ENCODE measurements around the gene MAGI3. TPM values are rescaled to one million over a fixed set of nuclear protein-coding genes. Genes with fewer than 3 reads are reported as not detected.
"Not testable (repeated sequence)": the region's sequence is repeated elsewhere in the genome, so short reads cannot be mapped to it uniquely, and the experiment has no call there.

Gene MAGI3
- polyA plus RNA-seq, 2 of the 4 experiments (the other 2 are of a cell fraction): 3.8 to 7.9 TPM

GRCh38 chr1:113479713-113480676 lies 89.7 kb downstream of the MAGI3 start (continued):
- no peak for TF ChIP-seq ZFP36 (IDR thresholded peaks at IDR 0.05; ENCODE audit: borderline replicate concordance, partially characterized antibody)
- TF ChIP-seq MAFK (IDR thresholded peaks at IDR 0.05; ENCODE audit: partially characterized antibody): no peak
- TF ChIP-seq NPAS2 (CRISPR knock-in tag; IDR thresholded peaks at IDR 0.05; ENCODE audit: borderline replicate concordance): no peak
- no peak for TF ChIP-seq HOXA7 (CRISPR knock-in tag; IDR thresholded peaks at IDR 0.05)
- no peak for TF ChIP-seq JUNB (IDR thresholded peaks at IDR 0.05)
- TF ChIP-seq POLR2AphosphoS2 (conservative IDR thresholded peaks at IDR 0.05; ENCODE audit: low read length): no peak
- no peak for TF ChIP-seq ZC3H11A (IDR thresholded peaks at IDR 0.05)
- TF ChIP-seq RNF2 (IDR thresholded peaks at IDR 0.05; ENCODE audit: borderline replicate concordance, low read depth): no peak
- no peak for TF ChIP-seq EP300 (IDR thresholded peaks at IDR 0.05)
- TF ChIP-seq CBX8 (IDR thresholded peaks at IDR 0.05): no peak

GRCh38 chr1:113485131-113485530 lies 94.8 kb downstream of the MAGI3 start:
- WGBS (ENCODE audit: missing lambda C conversion rate): 81% methylated on average over 3 of the region's 3 CpGs
- H3K4me2 ChIP-seq; FAIRE-seq; DNase-seq (ENCODE audit: low read depth in 1 of 2, low spot score in 1 of 2); ATAC-seq; H3K27ac ChIP-seq; POLR2A ChIA-PET; H3K4me1 ChIP-seq; H3K4me3 ChIP-seq: not testable (repeated sequence)
- peaks cover 12% of the 10 kb centered on the region for H3K9me3 ChIP-seq
- CTCF ChIA-PET: interaction anchor here (0.6 kb wide), 1 partner anchor 13 kb away, joined by 4 read pairs; no protein-coding TSS in a partner anchor

GRCh38 chr1:113488576-113489177 lies 98.4 kb downstream of the MAGI3 start:
- CTCF ChIA-PET: no interaction called here
- ATAC-seq (no peak), DNase-seq (ENCODE audit: low read depth in 1 of 2, low spot score in 1 of 2) (no peak), FAIRE-seq (no peak)
- H3K4me1 ChIP-seq: no peaks in the 10 kb centered on the region
- no peak overlapping the region for H3K4me2 ChIP-seq
- POLR2A ChIA-PET: no interaction called here
- peaks cover 10% of the 10 kb centered on the region for H3K9me3 ChIP-seq
- WGBS (ENCODE audit: missing lambda C conversion rate): 89% methylated on average over 4 of the region's 4 CpGs
- TF ChIP-seq ELK1 (IDR thresholded peaks at IDR 0.05; ENCODE audit: low read depth, low read length) (no peak), RFX5 (IDR thresholded peaks at IDR 0.05) (no peak), NR3C1 (IDR thresholded peaks at IDR 0.05) (no peak), POLR2AphosphoS2 (conservative IDR thresholded peaks at IDR 0.05; ENCODE audit: low read length) (no peak), POLR2A (IDR thresholded peaks at IDR 0.05; ENCODE audit: low read length) (no peak), CHD2 (IDR thresholded peaks at IDR 0.05; ENCODE audit: low read length, partially characterized antibody) (no peak), BCL3 (IDR thresholded peaks at IDR 0.05) (no peak), TP53 (CRISPR knock-in tag; IDR thresholded peaks at IDR 0.05) (no peak), CBX8 (IDR thresholded peaks at IDR 0.05) (no peak)
- H3K27ac ChIP-seq: no peak overlapping the region
- H3K4me3 ChIP-seq: no peak overlapping the region

GRCh38 chr1:113490384-113490783 lies 100.1 kb downstream of the MAGI3 start:
- Histone ChIP-seq H3K4me2 (no peak overlapping the region), H3K27ac (no peak overlapping the region), H3K4me1 (no peaks in the 10 kb centered on the region), H3K4me3 (no peak overlapping the region), H3K9me3 (peaks cover 10% of the 10 kb centered on the region)
- ChIA-PET CTCF (no interaction called here), POLR2A (no interaction called here)
- no peak for FAIRE-seq
- no peak for DNase-seq (ENCODE audit: low read depth in 1 of 2, low spot score in 1 of 2)
- no peak for ATAC-seq
- WGBS (ENCODE audit: missing lambda C conversion rate): 100% methylated on average over 1 of the region's 1 CpG
- TF ChIP-seq HES2 (IDR thresholded peaks at IDR 0.05): no peak
- no peak for TF ChIP-seq NR3C1 (IDR thresholded peaks at IDR 0.05)
- TF ChIP-seq BHLHE40 (IDR thresholded peaks at IDR 0.05; ENCODE audit: low read depth, low read length): no peak
- TF ChIP-seq RFX5 (IDR thresholded peaks at IDR 0.05): no peak
- no peak for TF ChIP-seq RCOR1 (IDR thresholded peaks at IDR 0.05; ENCODE audit: low read depth, low read length)
- no peak for TF ChIP-seq NPAS2 (CRISPR knock-in tag; IDR thresholded peaks at IDR 0.05; ENCODE audit: borderline replicate concordance)
- no peak for TF ChIP-seq RAD21 (conservative IDR thresholded peaks at IDR 0.05 in 1 of 2, IDR thresholded peaks at IDR 0.05 in 1 of 2)
- no peak for TF ChIP-seq CBX2 (IDR thresholded peaks at IDR 0.05; ENCODE audit: borderline replicate concordance, low read depth)
- TF ChIP-seq CEBPB (IDR thresholded peaks at IDR 0.05): no peak
- no peak for TF ChIP-seq EHMT2 (IDR thresholded peaks at IDR 0.05; ENCODE audit: low read depth)
- TF ChIP-seq CHD2 (IDR thresholded peaks at IDR 0.05; ENCODE audit: low read length, partially characterized antibody): no peak
- TF ChIP-seq EP300 (IDR thresholded peaks at IDR 0.05): no peak
- no peak for TF ChIP-seq MYC (IDR thresholded peaks at IDR 0.05; ENCODE audit: borderline replicate concordance, low read length)
- no peak for TF ChIP-seq JUN (IDR thresholded peaks at IDR 0.05)

Data from A549 (cell line).